Tibial nerve (tissue), 4 donors: ENCODE results near the gene NUCB1. TPM values are rescaled to one million over a fixed set of nuclear protein-coding genes. Genes with fewer than 3 reads are reported as not detected.

Source experiments
- DNase-seq, 2 donors: peaks; one replicate each; pipeline ENCODE4 v3.0.0-alpha.2; 2019; ENCODE audit warnings: low spot score in 2 of 2
- H3K27ac ChIP-seq, 4 donors: fragments of 200-600 bp; sonication (generic) in 3 of 4; one replicate each; pipeline ENCODE4 v1.5.1; 2017 to 2019; ENCODE audit warnings: mild to moderate bottlenecking in 1 of 4
- H3K27me3 ChIP-seq, 2 donors: fragments of 200-600 bp; sonication (generic) in 1 of 2; one replicate each; pipeline versions ENCODE4 v1.5.1 to v1.6.0; 2017 to 2019
- H3K36me3 ChIP-seq, 3 donors: fragments of 200-600 bp; sonication (generic); one replicate each; pipeline ENCODE4 v1.5.1; 2018 to 2019
- H3K4me1 ChIP-seq, 4 donors: fragments of 200-600 bp; sonication (generic) in 3 of 4; one replicate each; pipeline ENCODE4 v1.5.1; 2017 to 2019
- H3K4me3 ChIP-seq, 4 donors: fragments of 200-600 bp; sonication (generic) in 3 of 4; one replicate each; pipeline ENCODE4 v1.5.1; 2017 to 2019; ENCODE audit warnings: mild to moderate bottlenecking in 1 of 4, moderate library complexity in 1 of 4
- H3K9me3 ChIP-seq, 4 donors: fragments of 200-600 bp; sonication (generic) in 3 of 4; one replicate each; pipeline ENCODE4 v1.5.1; 2017 to 2019
- CTCF ChIP-seq, 5 experiments: fragments of 200-600 bp in 3 of 5; fragments of 450-650 bp in 2 of 5; sonication (generic) in 3 of 5; IDR thresholded peaks; one replicate each; pipeline ENCODE4 v1.5.1; 2016 to 2019; ENCODE audit warnings: antibody characterized with exemption in 5 of 5, mild to moderate bottlenecking in 3 of 5, moderate library complexity in 2 of 5
- EP300 ChIP-seq, 2 donors: sonication (generic); formaldehyde crosslinking; IDR thresholded peaks; one replicate each; pipeline ENCODE4 v1.6.1; 2017; ENCODE audit warnings: antibody characterized with exemption in 2 of 2, mild to moderate bottlenecking in 1 of 2
- POLR2A ChIP-seq, 2 donors: fragments of 450-650 bp; IDR thresholded peaks; one replicate each; pipeline ENCODE4 v1.6.1; 2017; ENCODE audit warnings: antibody characterized with exemption in 2 of 2, mild to moderate bottlenecking in 2 of 2, moderate library complexity in 2 of 2
- WGBS, 2 donors: methylation state at CpG; one replicate each; pipeline ENCODE4 v1.1.5; 2018; 5-methylcytosine and 5-hydroxymethylcytosine counted together
- total RNA-seq, 4 donors: library from RNA; depleted of rRNA; stranded (reverse); fragments of >200 nt; gene quantifications; one replicate each; pipeline ENCODE4 v1.1.0, GENCODE V29; 2016

NUCB1 gene
- total RNA-seq, 4 donors from 2014 or later, result 220 to 352 (median 287) TPM

GRCh38 chr19:48961051-48961649 is 61.0 kb downstream of the NUCB1 start:
- no peaks in the 10 kb centered on the region for H3K9me3 ChIP-seq
- TF ChIP-seq EP300 (IDR thresholded peaks at IDR 0.05) (no peak), CTCF (IDR thresholded peaks at IDR 0.05) (no peak), POLR2A (IDR thresholded peaks at IDR 0.05) (no peak)
- peak overlapping the region in 2 of 4 donors; percentile 92 to 97 for H3K27ac ChIP-seq
- H3K27me3 ChIP-seq, result no peaks in the 10 kb centered on the region
- no peak for DNase-seq
- peaks cover 0 to 36% (median 24%) of the 10 kb centered on the region in 4 donors for H3K4me1 ChIP-seq
- peaks cover 0 to 24% (median 0%) of the 10 kb centered on the region in 3 donors for H3K36me3 ChIP-seq
- no peak overlapping the region for H3K4me3 ChIP-seq
- WGBS, 2 donors, result 80 to 82% methylated on average over 19 of the region's 19 CpGs

- peaks cover 0 to 38% (median 27%) of the 10 kb centered on the region in 4 donors for H3K4me1 ChIP-seq
- H3K27me3 ChIP-seq, result no peaks in the 10 kb centered on the region
- peak overlapping the region; percentile 92 to 97 (median 96) for H3K27ac ChIP-seq
- WGBS, 2 donors, result 78 to 79% methylated on average over 12 of the region's 12 CpGs
- H3K36me3 ChIP-seq, result peaks cover 0 to 25% (median 0%) of the 10 kb centered on the region in 3 donors
- no peaks in the 10 kb centered on the region for H3K9me3 ChIP-seq
- no peak overlapping the region for H3K4me3 ChIP-seq
- no peak for DNase-seq
- no peak for TF ChIP-seq CTCF (IDR thresholded peaks at IDR 0.05)
- TF ChIP-seq EP300 (IDR thresholded peaks at IDR 0.05), result no peak
- no peak for TF ChIP-seq POLR2A (IDR thresholded peaks at IDR 0.05)
These were observed 61.5 kb downstream of the NUCB1 start for GRCh38 chr19:48961673-48962028.

- 55 to 61% methylated on average over 22 of the region's 22 CpGs for WGBS, 2 donors
- peak in 1 of 2 donors; percentile 44 for DNase-seq
- H3K9me3 ChIP-seq, result no peaks in the 10 kb centered on the region
These were observed 62.1 kb downstream of the NUCB1 start for GRCh38 chr19:48962029-48962848.

GRCh38 chr19:48962849-48963165 is 62.7 kb downstream of the NUCB1 start:
- H3K4me1 ChIP-seq, result peaks cover 0 to 50% (median 37%) of the 10 kb centered on the region in 4 donors
- WGBS, 2 donors, result 53 to 55% methylated on average over 7 of the region's 7 CpGs
- no peaks in the 10 kb centered on the region for H3K27me3 ChIP-seq
- H3K9me3 ChIP-seq, result no peaks in the 10 kb centered on the region
- no peak for DNase-seq
- H3K36me3 ChIP-seq, result peaks cover 0 to 31% (median 0%) of the 10 kb centered on the region in 3 donors
- TF ChIP-seq POLR2A (IDR thresholded peaks at IDR 0.05) (no peak), EP300 (IDR thresholded peaks at IDR 0.05) (no peak), CTCF (IDR thresholded peaks at IDR 0.05) (no peak)
- peak overlapping the region; percentile 92 to 97 (median 96) for H3K27ac ChIP-seq
- peak overlapping the region in 1 of 4 donors; percentile 7 for H3K4me3 ChIP-seq

More at GRCh38 chr19:48962029-48962848, 62.1 kb downstream of the NUCB1 start:
- Histone ChIP-seq H3K4me3 (peak overlapping the region in 1 of 4 donors; percentile 7), H3K4me1 (peaks cover 0 to 44% (median 33%) of the 10 kb centered on the region in 4 donors), H3K27me3 (no peaks in the 10 kb centered on the region), H3K27ac (peak overlapping the region; percentile 92 to 97 (median 96)), H3K36me3 (peaks cover 0 to 31% (median 0%) of the 10 kb centered on the region in 3 donors)
- TF ChIP-seq CTCF (IDR thresholded peaks at IDR 0.05) (no peak), EP300 (IDR thresholded peaks at IDR 0.05) (peak in 1 of 2 donors; percentile 26), POLR2A (IDR thresholded peaks at IDR 0.05) (peak in 1 of 2 donors; percentile 51)
